ENCODE measurements around the gene VTN.

VTN gene

DNA sequence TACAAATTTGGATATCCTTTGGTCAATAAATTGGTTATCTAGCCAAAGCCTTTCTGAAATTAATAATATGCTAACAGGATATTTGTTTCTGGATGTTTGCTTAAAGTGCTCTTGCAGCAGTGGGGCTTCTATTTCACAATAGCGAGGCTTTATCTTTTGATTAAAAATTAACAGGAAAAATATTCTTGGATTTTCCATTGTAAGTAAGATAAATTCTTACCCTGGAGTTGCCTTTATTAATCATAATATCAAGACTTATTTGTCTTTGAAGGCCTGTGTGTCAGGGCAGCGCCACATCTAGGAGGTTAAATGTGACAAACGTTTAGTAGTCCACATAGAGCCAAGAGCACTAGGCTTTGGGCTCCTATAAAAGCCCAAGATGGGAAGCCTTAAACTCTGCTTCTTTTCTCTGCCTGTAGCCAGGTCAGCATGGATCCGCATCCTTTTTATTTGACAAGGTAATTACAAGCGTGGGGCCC, 45.8 kb downstream of the VTN start:
- DNase-seq, result no peak
- TF ChIP-seq POLR2A (IDR thresholded peaks at IDR 0.05; ENCODE audit: low read length), result no peak

DNA sequence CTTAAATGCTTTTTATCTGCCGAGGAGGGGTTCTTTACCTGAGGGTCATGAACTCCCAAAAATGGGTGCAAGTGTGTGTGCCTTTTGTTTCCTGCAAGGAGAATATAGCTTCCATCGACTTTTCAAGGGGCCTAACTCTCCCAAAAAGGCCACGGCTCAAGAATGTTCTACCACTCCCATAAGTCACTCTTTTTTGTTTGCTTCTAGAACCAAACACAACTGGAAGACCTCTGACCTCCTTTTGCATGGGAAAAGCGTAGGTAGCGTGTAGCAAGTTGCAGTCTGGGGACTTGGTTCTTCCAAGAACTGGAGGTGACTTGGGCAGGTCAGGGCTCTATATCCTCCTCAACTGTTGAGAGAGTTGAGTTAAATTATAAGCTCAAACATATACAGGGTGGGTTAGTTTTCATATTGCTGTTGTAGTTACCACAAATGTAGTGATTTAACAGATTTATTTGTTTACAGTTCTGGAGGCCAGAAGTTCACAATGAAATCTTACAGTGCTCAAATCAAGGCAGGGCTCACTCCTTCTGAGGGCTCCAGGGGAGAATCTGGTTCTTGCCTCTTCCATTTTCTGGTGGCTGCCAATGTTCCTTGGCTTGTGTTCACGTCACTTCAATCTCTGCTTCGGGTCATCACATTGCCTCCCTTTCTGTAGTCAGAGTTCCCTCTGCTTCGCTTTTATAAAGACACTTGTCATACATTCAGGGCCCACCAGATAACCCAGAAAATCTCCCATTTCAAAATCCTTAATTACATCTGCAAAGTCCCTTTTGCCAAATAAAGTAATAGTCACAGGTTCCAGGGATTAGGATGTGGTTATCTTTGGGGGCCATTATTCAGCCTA, 49.7 kb downstream of the VTN start:
- no peak for DNase-seq
- TF ChIP-seq POLR2A (IDR thresholded peaks at IDR 0.05; ENCODE audit: low read length) (no peak), GATA1 (IDR thresholded peaks at IDR 0.05; ENCODE audit: low read depth, low read length) (no peak)

DNA sequence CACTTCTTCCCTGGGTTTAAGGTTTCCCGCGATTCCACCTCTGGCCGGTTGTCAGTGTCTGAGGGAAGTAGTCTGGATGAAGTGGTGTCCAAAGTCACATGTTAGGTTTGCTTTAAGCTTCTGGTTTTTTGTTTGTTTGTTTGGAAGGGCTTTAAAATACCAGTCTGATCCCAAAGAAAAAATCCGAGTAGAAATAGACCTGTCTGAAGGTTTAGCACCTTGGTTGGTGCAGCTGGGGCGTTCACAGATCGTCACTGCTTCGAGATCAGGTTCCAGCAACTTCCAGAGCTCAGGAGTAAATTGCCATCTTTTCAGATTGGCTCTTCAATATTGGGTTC, 50.5 kb downstream of the VTN start:
- no peak for DNase-seq
- no peak for TF ChIP-seq POLR2A (IDR thresholded peaks at IDR 0.05; ENCODE audit: low read length)
- no peak for TF ChIP-seq GATA1 (IDR thresholded peaks at IDR 0.05; ENCODE audit: low read depth, low read length)

DNA sequence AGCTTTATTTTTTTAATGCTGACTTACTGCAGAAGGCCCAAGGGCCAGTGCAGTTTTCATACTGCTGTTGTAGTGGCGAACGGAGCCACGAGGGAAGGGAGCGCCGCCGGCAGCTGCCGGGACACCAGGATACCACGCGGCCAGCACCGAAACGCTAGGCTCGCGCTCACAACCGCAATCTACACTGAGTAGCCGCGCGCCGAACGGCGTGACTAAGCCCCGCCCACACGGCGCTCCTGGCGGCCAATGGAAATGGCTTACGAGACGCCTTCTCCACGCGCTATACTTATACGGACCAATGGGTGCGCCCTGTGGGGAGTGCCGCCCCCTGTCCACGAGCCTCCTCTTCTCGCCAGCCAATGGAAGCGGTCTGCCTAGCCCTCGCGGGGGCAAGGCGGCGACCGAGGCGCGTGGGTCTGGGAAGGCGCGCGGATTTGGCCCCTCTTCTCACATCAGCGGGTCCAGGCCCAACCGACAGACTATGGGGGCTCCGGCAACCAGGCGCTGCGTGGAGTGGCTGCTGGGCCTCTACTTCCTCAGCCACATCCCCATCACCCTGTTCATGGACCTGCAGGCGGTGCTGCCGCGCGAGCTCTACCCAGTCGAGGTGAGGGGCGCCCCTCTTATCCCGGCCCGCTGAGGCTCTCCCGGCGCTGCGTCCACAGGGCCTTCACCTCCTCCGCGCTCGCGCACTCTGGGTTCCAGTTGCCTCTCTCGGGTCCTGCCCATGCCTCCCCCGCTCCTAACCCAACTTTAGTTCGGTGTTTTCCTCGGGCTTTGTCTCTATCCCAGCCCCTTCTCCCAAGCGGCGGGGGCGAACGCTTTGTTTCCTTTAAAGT, 51.1 kb downstream of the VTN start, which contains the start of gene TMEM97:
TMEM97 (plus strand) TSS at position 442 of the 839 bp plus-strand sequence; CDS start at position 482, 40 bp downstream.
- TF ChIP-seq GATA1 (IDR thresholded peaks at IDR 0.05; ENCODE audit: low read depth, low read length), result no peak
- peak; percentile 86 for TF ChIP-seq POLR2A (IDR thresholded peaks at IDR 0.05; ENCODE audit: low read length)
- peak; percentile 98 for DNase-seq

DNA sequence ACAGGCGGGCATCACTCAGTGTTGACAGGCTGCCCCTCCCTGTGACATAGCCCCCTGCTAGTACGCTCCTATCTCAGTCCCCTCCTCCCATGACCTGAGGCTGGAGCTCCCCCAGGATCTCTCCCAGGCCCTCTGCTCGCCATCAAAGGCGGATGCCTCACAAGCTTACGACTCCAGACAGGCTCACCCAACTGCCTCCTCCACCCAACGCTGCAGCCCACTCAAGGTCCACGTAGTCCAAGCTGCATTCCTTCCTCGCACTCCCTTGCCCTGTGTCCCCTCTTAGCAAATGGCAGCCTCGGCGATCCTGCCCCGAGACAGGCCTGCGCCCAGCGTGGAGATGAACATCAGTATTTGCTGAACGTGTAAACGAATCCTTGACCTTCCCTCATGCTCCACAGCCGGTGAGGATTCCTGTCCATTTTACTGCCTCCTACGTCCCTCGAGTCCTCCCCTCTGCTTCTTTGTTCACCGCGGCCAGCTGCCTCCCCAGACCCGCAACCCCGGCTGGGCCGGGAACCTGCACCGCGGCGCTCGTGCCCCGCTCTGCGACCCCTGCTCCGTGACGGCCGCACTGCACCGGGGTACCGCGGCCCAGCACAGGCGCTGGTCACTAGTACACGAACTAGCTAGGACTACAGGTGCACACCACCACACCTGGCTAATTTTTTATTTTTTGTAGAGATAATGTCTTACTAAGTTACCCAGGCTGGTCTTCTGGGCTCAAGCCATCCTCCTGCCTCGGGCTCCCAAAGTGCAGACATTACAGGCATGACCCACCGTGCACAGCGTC, 51.9 kb downstream of the VTN start:
- TF ChIP-seq GATA1 (IDR thresholded peaks at IDR 0.05; ENCODE audit: low read depth, low read length), result no peak
- TF ChIP-seq POLR2A (IDR thresholded peaks at IDR 0.05; ENCODE audit: low read length), result no peak
- DNase-seq, result peak; percentile 48 to 61

Data from erythroblast (primary cell).